ENCODE results near the gene RBFOX2.
A peak's percentile ranks its signal among the peaks of the same experiment; 100 is the strongest.
"Not testable (repeated sequence)": the region's sequence is repeated elsewhere in the genome, so short reads cannot be mapped to it uniquely, and the experiment has no call there.

RBFOX2 gene

GRCh38 chr22:35728639-35729308 is 299.9 kb downstream of the RBFOX2 start:
- DNase-seq, result no peak

GRCh38 chr22:35727436-35727835 is 301.2 kb downstream of the RBFOX2 start:
- no peak for DNase-seq

GRCh38 chr22:35726933-35727332 is 301.7 kb downstream of the RBFOX2 start:
- DNase-seq, result no peak

- DNase-seq, result no peak
These were observed 302.2 kb downstream of the RBFOX2 start for GRCh38 chr22:35726398-35726797.

- no peak for DNase-seq
These were observed 303.1 kb downstream of the RBFOX2 start for GRCh38 chr22:35725521-35725920.

GRCh38 chr22:35721960-35722359 is 306.7 kb downstream of the RBFOX2 start:
- no peak for DNase-seq

- no peak for DNase-seq
These were observed 309.3 kb downstream of the RBFOX2 start for GRCh38 chr22:35719212-35719875.

GRCh38 chr22:35717572-35717971 is 311.1 kb downstream of the RBFOX2 start, which contains the start of gene APOL5:
APOL5 (plus strand) TSS chr22:35717872; CDS start chr22:35717872, 0 bp downstream.
- DNase-seq, result no peak

- no peak for DNase-seq
These were observed 316.0 kb downstream of the RBFOX2 start for GRCh38 chr22:35712672-35713071.

- no peak for DNase-seq
These were observed 317.3 kb downstream of the RBFOX2 start for GRCh38 chr22:35711336-35711735.

- DNase-seq, result no peak
These were observed 319.7 kb downstream of the RBFOX2 start for GRCh38 chr22:35708917-35709316.

- no peak for DNase-seq
These were observed 320.2 kb downstream of the RBFOX2 start for GRCh38 chr22:35708453-35708852.

GRCh38 chr22:35705141-35705540 is 323.5 kb downstream of the RBFOX2 start:
- DNase-seq, result no peak

- no peak for DNase-seq
These were observed 324.6 kb downstream of the RBFOX2 start for GRCh38 chr22:35703861-35704584.

GRCh38 chr22:35699852-35700251 is 328.8 kb downstream of the RBFOX2 start:
- DNase-seq, result not testable (repeated sequence)

GRCh38 chr22:35697142-35697541 is 331.5 kb downstream of the RBFOX2 start:
- peak; percentile 28 for DNase-seq

GRCh38 chr22:35695202-35695601 is 333.4 kb downstream of the RBFOX2 start:
- DNase-seq, result no peak

GRCh38 chr22:35690001-35690400 is 338.6 kb downstream of the RBFOX2 start:
- no peak for DNase-seq

- DNase-seq, result no peak
These were observed 339.5 kb downstream of the RBFOX2 start for GRCh38 chr22:35688913-35689675.
